A549 (cell line): ENCODE results near the gene RSRC1. TPM values are rescaled to one million over a fixed set of nuclear protein-coding genes. Genes with fewer than 3 reads are reported as not detected.

Experiments used
- ATAC-seq, 2 experiments: fragments of 200-7000 bp in 1 of 2; fragments of >200 bp in 1 of 2; cut with Nextera tagmentation in 1 of 2; cut with Tn5 transposase in 1 of 2; 3 replicates each; pipeline versions ENCODE4 v1.8.0 to v1.9.1; 2018 to 2020; ENCODE audit warnings: mild to moderate bottlenecking in 1 of 2, moderate library complexity in 1 of 2
- CTCF ChIA-PET: fragments of 300-600 bp; sonication (Branson Sonifier 250); formaldehyde crosslinking; extraction: SDS; loops from one replicate; lab custom pipeline; 2021; ENCODE audit warnings: antibody characterized with exemption, inconsistent platforms; lab: Yijun Ruan, JAX
- POLR2A ChIA-PET: fragments of 350-600 bp; formaldehyde crosslinking; extraction: SDS; loops from one replicate; lab custom pipeline; 2021; ENCODE audit warnings: antibody characterized with exemption, inconsistent platforms; lab: Yijun Ruan, JAX
- DNase-seq, 2 experiments: peaks; one replicate each; pipeline versions ENCODE4 v3.0.0 to v3.0.0-alpha.2; 2011 to 2016; ENCODE audit warnings: low read depth in 1 of 2, low spot score in 1 of 2
- FAIRE-seq: peaks from 2 replicates; lab custom pipeline; 2011; peaks lifted over from hg19 to GRCh38; lab: Jason Lieb, UNC
- H3K27ac ChIP-seq, 2 experiments: fragments of >200 bp; sonication (Bioruptor Twin); formaldehyde crosslinking; 3 replicates each; pipeline ENCODE4 v1.5.1; 2016 to 2017
- H3K4me1 ChIP-seq: fragments of >200 bp; sonication (Bioruptor Twin); formaldehyde crosslinking; 3 replicates; pipeline ENCODE4 v1.6.1; 2016
- H3K4me2 ChIP-seq: fragments of >200 bp; sonication (Bioruptor Twin); formaldehyde crosslinking; 3 replicates; pipeline ENCODE4 v1.6.1; 2016
- H3K4me3 ChIP-seq: fragments of >200 bp; sonication (Bioruptor Twin); formaldehyde crosslinking; 3 replicates; pipeline ENCODE4 v1.5.1; 2016
- H3K9me3 ChIP-seq: fragments of >200 bp; sonication (Bioruptor Twin); formaldehyde crosslinking; 3 replicates; pipeline ENCODE4 v1.6.1; 2016
- EHF ChIP-seq: fragments of 250-450 bp; sonication (Bioruptor Pico); IDR thresholded peaks from 2 replicates; pipeline ENCODE4 v1.5.0; 2020; ENCODE audit warnings: mild to moderate bottlenecking
- ESRRA ChIP-seq: fragments of 150-350 bp; IDR thresholded peaks from 2 replicates; pipeline ENCODE4 v1.6.1; 2014; ENCODE audit warnings: mild to moderate bottlenecking, low read length, borderline replicate concordance
- FOSL2 ChIP-seq, 2 experiments: fragments of 450-650 bp in 1 of 2; fragments of >200 bp in 1 of 2; sonication (Bioruptor Twin) in 1 of 2; formaldehyde crosslinking; IDR thresholded peaks; 2 replicates each; pipeline versions ENCODE4 v1.5.0 to v1.6.1; 2016 to 2020; ENCODE audit warnings: mild to moderate bottlenecking in 1 of 2, moderate library complexity in 1 of 2
- FOXS1 ChIP-seq: fragments of 250-450 bp; sonication (Bioruptor Pico); IDR thresholded peaks from 2 replicates; pipeline ENCODE4 v1.5.0; 2020; ENCODE audit warnings: mild to moderate bottlenecking, moderate library complexity
- HOXA7 ChIP-seq: fragments of 250-450 bp; sonication (Bioruptor Pico); IDR thresholded peaks from 2 replicates; pipeline ENCODE4 v1.5.0; 2020; ENCODE audit warnings: mild to moderate bottlenecking, moderate library complexity
- HOXB5 ChIP-seq: fragments of 250-450 bp; sonication (Bioruptor Pico); IDR thresholded peaks from 2 replicates; pipeline ENCODE4 v1.5.0; 2020; ENCODE audit warnings: mild to moderate bottlenecking, moderate library complexity
- KDM1A ChIP-seq: fragments of 200-600 bp; sonication (generic); IDR thresholded peaks from 2 replicates; pipeline ENCODE4 v1.6.1; 2016; ENCODE audit warnings: low read depth, mild to moderate bottlenecking
- NFE2L2 ChIP-seq: fragments of 150-350 bp; conservative IDR thresholded peaks from 2 replicates; pipeline ENCODE4 v1.6.1; 2014; ENCODE audit warnings: low read length
- POLR2A ChIP-seq: IDR thresholded peaks from 2 replicates; pipeline ENCODE4 v1.6.1; 2012; ENCODE audit warnings: mild to moderate bottlenecking, low read length
- RFX5 ChIP-seq: fragments of 450-650 bp; IDR thresholded peaks from 2 replicates; pipeline ENCODE4 v1.7.1; 2014; ENCODE audit warnings: antibody characterized with exemption, mild to moderate bottlenecking, moderate library complexity
- RNF2 ChIP-seq: fragments of 200-600 bp; sonication (generic); IDR thresholded peaks from 2 replicates; pipeline ENCODE4 v1.6.1; 2016; ENCODE audit warnings: low read depth, mild to moderate bottlenecking, antibody characterized with exemption, moderate library complexity, borderline replicate concordance
- SMC3 ChIP-seq: fragments of >200 bp; sonication (Bioruptor Twin); formaldehyde crosslinking; IDR thresholded peaks from 3 replicates; pipeline ENCODE4 v1.6.1; 2018; ENCODE audit warnings: inconsistent platforms
- SREBF2 ChIP-seq: fragments of 450-650 bp; IDR thresholded peaks from 2 replicates; pipeline ENCODE4 v1.6.1; 2014; ENCODE audit warnings: mild to moderate bottlenecking, moderate library complexity
- TP53 ChIP-seq: fragments of 250-450 bp; sonication (Bioruptor Pico); IDR thresholded peaks from 2 replicates; pipeline ENCODE4 v1.5.0; 2021; ENCODE audit warnings: mild to moderate bottlenecking, moderate library complexity
- ZFP36 ChIP-seq: fragments of 450-650 bp; IDR thresholded peaks from 2 replicates; pipeline ENCODE4 v1.6.1; 2014; ENCODE audit warnings: borderline replicate concordance; ENCODE audit not compliant: partially characterized antibody
- ZNF302 ChIP-seq: fragments of 250-450 bp; sonication (Bioruptor Pico); IDR thresholded peaks from 2 replicates; pipeline ENCODE4 v1.9.0; 2021; ENCODE audit warnings: inconsistent platforms, mild to moderate bottlenecking, moderate library complexity
- ZSCAN20 ChIP-seq: fragments of 250-450 bp; sonication (Bioruptor Pico); IDR thresholded peaks from 2 replicates; pipeline ENCODE4 v1.8.0; 2022; ENCODE audit warnings: mild to moderate bottlenecking, moderate library complexity
- WGBS: methylation state at CpG from one replicate; pipeline ENCODE4 v1.1.6; 2017; ENCODE audit errors: missing lambda C conversion rate; 5-methylcytosine and 5-hydroxymethylcytosine counted together
- polyA plus RNA-seq, 4 experiments: library from polyadenylated mRNA; depleted of rRNA in 3 of 4; stranded (reverse); fragments of >200 nt; fragmentation: RNase III in 1 of 4; extraction: RNeasy Plus Mini Kit Qiagen cat#74134 plus additional on column Dnase treatment in 1 of 4; gene quantifications; 2 replicates in 3 of 4; 3 replicates in 1 of 4; pipeline ENCODE4 v1.2.3, GENCODE V29; 2011 to 2017
- TF ChIP-seq, protein P1 (sequence below): fragments of >200 bp; sonication (Bioruptor Twin); formaldehyde crosslinking; IDR thresholded peaks from 3 replicates; pipeline ENCODE4 v1.6.1; 2016
- TF ChIP-seq, protein P2 (sequence below): IDR thresholded peaks from 2 replicates; pipeline ENCODE4 v1.6.1; 2012; ENCODE audit warnings: low read depth, borderline replicate concordance

RSRC1 gene
- polyA plus RNA-seq, 2 of the 4 experiments (the other 2 are of a cell fraction) = 17.5 to 52.2 TPM

DNA sequence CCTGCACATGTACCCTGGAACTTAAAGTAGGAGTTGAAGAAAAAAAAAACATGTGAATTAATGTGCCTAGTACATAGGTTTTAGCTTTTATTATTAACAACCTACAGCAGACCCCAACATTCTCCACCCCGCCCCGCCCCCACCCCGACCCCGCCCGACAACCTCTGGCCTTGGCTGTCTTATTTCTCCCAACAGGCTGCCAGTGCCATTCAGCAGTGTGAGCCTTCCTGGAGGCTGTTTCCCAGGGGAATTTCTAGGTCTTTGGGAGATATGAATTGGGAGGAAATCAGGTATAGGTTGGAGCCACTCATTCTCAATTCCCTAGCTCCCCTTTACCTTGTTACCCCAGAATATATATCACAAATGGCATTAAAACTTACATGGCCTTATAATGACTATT is 452.8 kb downstream of the RSRC1 start:
- DNase-seq (no peak), ATAC-seq (no peak), FAIRE-seq (no peak)
- H3K4me2 ChIP-seq = no peak overlapping the region
- POLR2A ChIA-PET = no interaction called here
- no peak for TF ChIP-seq FOXS1
- TF ChIP-seq KDM1A = no peak
- H3K9me3 ChIP-seq = no peaks in the 10 kb centered on the region
- CTCF ChIA-PET = interaction anchor here (1.1 to 1.9 kb wide), 2 partner anchors 9 to 24 kb away, joined by 3 to 8 read pairs; no protein-coding TSS in a partner anchor
- no peak overlapping the region for H3K27ac ChIP-seq
- H3K4me3 ChIP-seq = no peak overlapping the region
- no peaks in the 10 kb centered on the region for H3K4me1 ChIP-seq
- WGBS = 26% methylated on average over 5 of the region's 5 CpGs

DNA sequence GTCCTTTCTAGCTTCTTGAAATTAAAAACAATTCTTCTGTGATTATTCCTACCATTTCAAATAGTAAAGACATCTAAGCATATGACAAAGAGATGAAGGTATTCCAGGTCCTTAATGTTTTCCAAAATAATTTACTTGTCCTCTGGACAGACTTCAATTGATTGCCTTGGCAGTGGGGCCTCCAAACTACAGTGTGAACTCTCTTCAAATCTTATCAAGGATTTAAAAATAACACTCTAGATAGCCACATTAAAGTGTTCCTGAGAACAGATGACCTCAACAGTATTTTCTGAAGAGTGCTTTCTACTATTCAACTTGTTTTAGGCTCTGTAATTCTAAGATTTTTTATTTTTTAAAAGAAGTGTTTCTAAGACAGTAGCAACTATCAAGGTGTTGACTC is 453.2 kb downstream of the RSRC1 start:
- FAIRE-seq (no peak), ATAC-seq (no peak), DNase-seq (no peak)
- POLR2A ChIA-PET = no interaction called here
- Histone ChIP-seq H3K4me1 (no peaks in the 10 kb centered on the region), H3K4me3 (no peak overlapping the region), H3K9me3 (no peaks in the 10 kb centered on the region), H3K4me2 (no peak overlapping the region), H3K27ac (no peak overlapping the region)
- TF ChIP-seq SREBF2 (no peak), ESRRA (no peak), TP53 (CRISPR knock-in tag) (no peak), ZSCAN20 (CRISPR knock-in tag) (no peak), RNF2 (no peak), NFE2L2 (no peak), HOXA7 (no peak), RFX5 (no peak), EHF (CRISPR knock-in tag) (no peak), ZNF302 (CRISPR knock-in tag) (no peak)
- TF ChIP-seq, protein P1, sequence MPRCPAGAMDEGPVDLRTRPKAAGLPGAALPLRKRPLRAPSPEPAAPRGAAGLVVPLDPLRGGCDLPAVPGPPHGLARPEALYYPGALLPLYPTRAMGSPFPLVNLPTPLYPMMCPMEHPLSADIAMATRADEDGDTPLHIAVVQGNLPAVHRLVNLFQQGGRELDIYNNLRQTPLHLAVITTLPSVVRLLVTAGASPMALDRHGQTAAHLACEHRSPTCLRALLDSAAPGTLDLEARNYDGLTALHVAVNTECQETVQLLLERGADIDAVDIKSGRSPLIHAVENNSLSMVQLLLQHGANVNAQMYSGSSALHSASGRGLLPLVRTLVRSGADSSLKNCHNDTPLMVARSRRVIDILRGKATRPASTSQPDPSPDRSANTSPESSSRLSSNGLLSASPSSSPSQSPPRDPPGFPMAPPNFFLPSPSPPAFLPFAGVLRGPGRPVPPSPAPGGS = no peak
- TF ChIP-seq, protein P2, sequence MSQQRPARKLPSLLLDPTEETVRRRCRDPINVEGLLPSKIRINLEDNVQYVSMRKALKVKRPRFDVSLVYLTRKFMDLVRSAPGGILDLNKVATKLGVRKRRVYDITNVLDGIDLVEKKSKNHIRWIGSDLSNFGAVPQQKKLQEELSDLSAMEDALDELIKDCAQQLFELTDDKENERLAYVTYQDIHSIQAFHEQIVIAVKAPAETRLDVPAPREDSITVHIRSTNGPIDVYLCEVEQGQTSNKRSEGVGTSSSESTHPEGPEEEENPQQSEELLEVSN = no peak
- CTCF ChIA-PET = interaction anchor here (1.1 to 1.9 kb wide), 2 partner anchors 10 to 24 kb away, joined by 3 to 8 read pairs; no protein-coding TSS in a partner anchor

DNA sequence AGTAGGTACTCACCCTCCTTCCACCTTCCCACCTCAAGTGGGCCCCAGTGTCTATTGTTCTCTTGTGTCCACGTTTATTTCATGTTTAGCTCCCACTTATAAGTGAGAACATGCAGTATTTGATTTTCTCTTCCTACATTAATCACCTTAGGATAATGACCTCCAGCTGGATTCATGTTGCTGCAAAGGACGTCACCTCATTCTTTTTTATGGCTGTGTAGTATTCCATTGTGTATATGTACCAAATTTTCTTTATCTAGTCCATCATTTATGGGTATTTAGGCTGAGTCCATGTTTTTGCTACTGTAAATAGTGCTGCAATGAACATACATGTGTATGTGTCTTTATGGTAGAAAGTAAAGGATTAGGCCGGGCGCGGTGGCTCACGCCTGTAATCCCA is 455.2 kb downstream of the RSRC1 start:
- Histone ChIP-seq H3K4me2 (no peak overlapping the region), H3K4me3 (no peak overlapping the region), H3K4me1 (no peaks in the 10 kb centered on the region), H3K9me3 (no peaks in the 10 kb centered on the region), H3K27ac (no peak overlapping the region)
- ATAC-seq = no peak
- FAIRE-seq = no peak
- no peak for TF ChIP-seq POLR2A
- 75% methylated on average over 6 of the region's 6 CpGs for WGBS
- ChIA-PET POLR2A (no interaction called here), CTCF (no interaction called here)
- no peak for DNase-seq

DNA sequence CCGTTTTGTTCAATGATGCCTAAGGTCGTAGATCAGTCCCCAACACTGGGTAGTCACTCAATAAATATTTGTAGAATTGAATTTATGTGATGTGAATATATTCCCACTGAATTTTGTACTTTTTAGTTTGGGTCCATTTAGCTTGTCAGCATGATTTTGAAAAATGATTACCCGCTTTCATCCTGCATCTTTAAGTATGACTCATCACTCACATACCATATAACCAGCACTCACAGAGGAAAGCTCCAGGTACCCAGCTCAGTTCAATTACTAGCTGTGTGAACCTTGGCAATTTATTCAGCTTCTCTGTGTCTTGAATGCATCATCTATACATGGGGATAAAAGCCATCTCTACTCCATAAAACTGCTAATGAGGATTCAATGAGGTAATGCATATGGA is 458.9 kb downstream of the RSRC1 start:
- TF ChIP-seq ZFP36 (no peak), NFE2L2 (no peak), FOXS1 (no peak), SREBF2 (no peak), HOXB5 (no peak), FOSL2 (IDR thresholded peaks at IDR 0.05) (no peak), FOSL2 (CRISPR knock-in tag; IDR thresholded peaks at IDR 0.05) (peak; percentile 88), ESRRA (no peak), SMC3 (no peak), ZSCAN20 (CRISPR knock-in tag) (no peak)
- ATAC-seq (no peak), FAIRE-seq (no peak), DNase-seq (no peak)
- POLR2A ChIA-PET = no interaction called here
- Histone ChIP-seq H3K4me1 (0 out of 3 replicates have a peak, but pooled peaks cover 3% of the 10 kb centered on the region), H3K27ac (no peak overlapping the region), H3K4me2 (no peak overlapping the region), H3K4me3 (no peak overlapping the region), H3K9me3 (no peaks in the 10 kb centered on the region)
- WGBS = 36% methylated on average over 3 of the region's 3 CpGs
- CTCF ChIA-PET = interaction anchor here (1.1 to 1.7 kb wide), 4 partner anchors 10 to 1037 kb away, joined by 3 to 5 read pairs (median 4); partner anchors contain the start of gene GFM1
